ENCODE results near the gene TMPRSS11E. TPM values are rescaled to one million over a fixed set of nuclear protein-coding genes. Genes with fewer than 3 reads are reported as not detected.

The TMPRSS11E gene
- total RNA-seq, 1 experiment from 2014 or later: 1.9 TPM

Other genes starting within 250 kb of the TMPRSS11E start
- not detected in 3 replicates for gene TMPRSS11B, start 201.8 kb upstream of the TMPRSS11E start, total RNA-seq (2021)
- 103 to 118 TPM (median 109 TPM) in 3 replicates for gene YTHDC1, start 97.4 kb upstream of the TMPRSS11E start, total RNA-seq (2021)
- gene UGT2B17, start 128.9 kb downstream of the TMPRSS11E start, total RNA-seq (2021): 0.14 to 0.18 TPM in 2 of 3 replicates, not detected in the other
- 0.22 to 0.25 TPM (median 0.25 TPM) in 3 replicates for gene UGT2B15, start 223.2 kb downstream of the TMPRSS11E start, total RNA-seq (2021)